Neuronal stem cell (in vitro differentiated cells): ENCODE results near the gene MGST3.
A peak's percentile ranks its signal among the peaks of the same experiment; 100 is the strongest.

Experiments
- DNase-seq: peaks from one replicate; pipeline ENCODE4 v3.0.0-alpha.2; 2013; ENCODE audit warnings: low spot score
- H2AFZ ChIP-seq: one replicate; pipeline ENCODE4 v1.6.1; 2013; ENCODE audit warnings: mild to moderate bottlenecking, low read length, inconsistent platforms
- H2AK5ac ChIP-seq: 2 replicates; pipeline ENCODE4 v1.6.1; 2013; ENCODE audit warnings: low read depth, mild to moderate bottlenecking, inconsistent platforms, low read length, moderate library complexity, mixed read lengths
- H2BK120ac ChIP-seq: 2 replicates; pipeline ENCODE4 v1.6.1; 2013; ENCODE audit warnings: low read depth, mild to moderate bottlenecking, inconsistent platforms, low read length, moderate library complexity, mixed read lengths
- H2BK12ac ChIP-seq: one replicate; pipeline ENCODE4 v1.6.1; 2013; ENCODE audit warnings: low read length, inconsistent platforms
- H2BK15ac ChIP-seq: 2 replicates; pipeline ENCODE4 v1.6.1; 2013; ENCODE audit warnings: mild to moderate bottlenecking, low read length, inconsistent platforms, mixed read lengths
- H2BK5ac ChIP-seq: one replicate; pipeline ENCODE4 v1.6.1; 2013; ENCODE audit warnings: inconsistent platforms, mild to moderate bottlenecking, low read length, moderate library complexity
- H3K14ac ChIP-seq: one replicate; pipeline ENCODE4 v1.6.1; 2013; ENCODE audit warnings: low read length, inconsistent platforms
- H3K18ac ChIP-seq: 2 replicates; pipeline ENCODE4 v1.6.1; 2013; ENCODE audit warnings: low read length, inconsistent platforms
- H3K23ac ChIP-seq: 2 replicates; pipeline ENCODE4 v1.6.1; 2013; ENCODE audit warnings: low read depth, mild to moderate bottlenecking, mixed read lengths, low read length, inconsistent platforms; ENCODE audit not compliant: poor library complexity
- H3K27ac ChIP-seq: replicated peaks from 3 replicates; pipeline ENCODE4 v1.5.1; 2013; ENCODE audit warnings: low read length, inconsistent platforms
- H3K27me3 ChIP-seq, 3 experiments: 2 replicates each; pipeline ENCODE4 v1.6.1; 2013; ENCODE audit warnings: low read length in 3 of 3, mild to moderate bottlenecking in 2 of 3, inconsistent platforms in 1 of 3, low read depth in 1 of 3, mixed read lengths in 1 of 3, moderate library complexity in 1 of 3; ENCODE audit not compliant: control insufficient read depth in 3 of 3, insufficient read depth in 3 of 3
- H3K36me3 ChIP-seq, 2 donors: replicated peaks in 1 of 2; 2 replicates each; pipeline ENCODE4 v1.6.1; 2013; ENCODE audit warnings: low read length in 2 of 2; ENCODE audit not compliant: control insufficient read depth in 2 of 2, insufficient read depth in 2 of 2
- H3K4ac ChIP-seq: 2 replicates; pipeline ENCODE4 v1.6.1; 2013; ENCODE audit warnings: inconsistent platforms, mild to moderate bottlenecking, low read length, moderate library complexity
- H3K4me1 ChIP-seq, 2 donors: 1 replicate in 1 of 2; 2 replicates in 1 of 2; pipeline ENCODE4 v1.6.1; 2013; ENCODE audit warnings: low read length in 2 of 2, low read depth in 1 of 2; ENCODE audit not compliant: control insufficient read depth in 2 of 2, insufficient read depth in 1 of 2
- H3K4me2 ChIP-seq: one replicate; pipeline ENCODE4 v1.6.1; 2013; ENCODE audit warnings: mild to moderate bottlenecking, low read length, inconsistent platforms; ENCODE audit not compliant: insufficient read depth, poor library complexity, severe bottlenecking
- H3K4me3 ChIP-seq, 2 donors: 2 replicates each; pipeline ENCODE4 v1.5.1; 2013; ENCODE audit warnings: low read length in 2 of 2, mild to moderate bottlenecking in 2 of 2, inconsistent platforms in 1 of 2, moderate library complexity in 1 of 2
- H3K79me1 ChIP-seq: one replicate; pipeline ENCODE4 v1.6.1; 2013; ENCODE audit warnings: low read depth, mild to moderate bottlenecking, inconsistent platforms, low read length, moderate library complexity
- H3K9ac ChIP-seq: one replicate; pipeline ENCODE4 v1.6.1; 2013; ENCODE audit warnings: mild to moderate bottlenecking, low read depth, low read length, inconsistent platforms; ENCODE audit not compliant: poor library complexity
- H3K9me3 ChIP-seq, 2 donors: replicated peaks in 1 of 2; 2 replicates each; pipeline versions ENCODE3 to v1.6.1; 2013; ENCODE audit warnings: low read length in 2 of 2, mild to moderate bottlenecking in 2 of 2, inconsistent platforms in 1 of 2, low read depth in 1 of 2, mixed read lengths in 1 of 2, moderate library complexity in 1 of 2; ENCODE audit not compliant: control insufficient read depth in 2 of 2, insufficient read depth in 1 of 2
- H4K8ac ChIP-seq: one replicate; pipeline ENCODE4 v1.6.1; 2013; ENCODE audit warnings: low read depth, mild to moderate bottlenecking, inconsistent platforms, low read length, moderate library complexity
- H4K91ac ChIP-seq: one replicate; pipeline ENCODE4 v1.6.1; 2013; ENCODE audit warnings: low read length, low read depth, mild to moderate bottlenecking, inconsistent platforms; ENCODE audit not compliant: poor library complexity
- WGBS, 2 donors: extraction: QIAGEN DNeasy Blood & Tissue Kit; methylation state at CpG; one replicate each; pipeline ENCODE4 v1.1.7; 2013; ENCODE audit warnings: missing lambda C conversion rate in 2 of 2, mixed read lengths in 1 of 2; ENCODE audit not compliant: insufficient read length in 2 of 2, insufficient replicate concordance in 1 of 2; ENCODE audit errors: extremely low coverage in 2 of 2; 5-methylcytosine and 5-hydroxymethylcytosine counted together

Gene MGST3

GRCh38 chr1:165592945-165593823 is 37.9 kb upstream of the MGST3 start:
- H3K27ac ChIP-seq: no peak overlapping the region
- no peak overlapping the region for H3K18ac ChIP-seq
- no peak overlapping the region for H2BK120ac ChIP-seq
- peaks cover 0 to 3% of the 10 kb centered on the region in 2 donors for H3K4me1 ChIP-seq
- H2AFZ ChIP-seq: no peak overlapping the region
- WGBS, 2 donors: no CpG with 5 or more reads among the region's 10 CpGs
- H4K8ac ChIP-seq: no peak overlapping the region
- H3K4ac ChIP-seq: no peak overlapping the region
- H3K9ac ChIP-seq: no peak overlapping the region
- H3K23ac ChIP-seq: no peak overlapping the region
- H3K14ac ChIP-seq: no peak overlapping the region
- no peaks in the 10 kb centered on the region for H3K79me1 ChIP-seq
- H2BK12ac ChIP-seq: no peak overlapping the region
- no peaks in the 10 kb centered on the region for H3K9me3 ChIP-seq
- DNase-seq: peak; percentile 82
- no peak overlapping the region for H3K4me2 ChIP-seq
- H3K36me3 ChIP-seq: no peaks in the 10 kb centered on the region
- H4K91ac ChIP-seq: no peak overlapping the region
- H2BK15ac ChIP-seq: no peak overlapping the region
- no peak overlapping the region for H3K4me3 ChIP-seq
- H2BK5ac ChIP-seq: no peak overlapping the region
- peaks cover 0 to 18% (median 0%) of the 10 kb centered on the region in 3 experiments for H3K27me3 ChIP-seq
- no peak overlapping the region for H2AK5ac ChIP-seq

GRCh38 chr1:165595246-165595938 is 35.6 kb upstream of the MGST3 start:
- Histone ChIP-seq H3K4ac (no peak overlapping the region), H3K4me3 (no peak overlapping the region), H2BK15ac (no peak overlapping the region), H3K27me3 (peaks cover 0 to 10% (median 0%) of the 10 kb centered on the region in 3 experiments), H3K36me3 (no peaks in the 10 kb centered on the region), H3K79me1 (no peaks in the 10 kb centered on the region), H3K23ac (no peak overlapping the region), H3K4me1 (peaks cover 2 to 6% of the 10 kb centered on the region in 2 donors), H4K91ac (no peak overlapping the region), H2AK5ac (no peak overlapping the region), H2AFZ (no peak overlapping the region), H3K9me3 (no peaks in the 10 kb centered on the region), H3K18ac (no peak overlapping the region), H3K27ac (no peak overlapping the region), H2BK5ac (no peak overlapping the region), H4K8ac (no peak overlapping the region), H3K14ac (no peak overlapping the region), H3K4me2 (no peak overlapping the region), H3K9ac (no peak overlapping the region), H2BK12ac (no peak overlapping the region), H2BK120ac (no peak overlapping the region)
- WGBS, 2 donors: no CpG with 5 or more reads among the region's 1 CpG
- DNase-seq: no peak

DNA sequence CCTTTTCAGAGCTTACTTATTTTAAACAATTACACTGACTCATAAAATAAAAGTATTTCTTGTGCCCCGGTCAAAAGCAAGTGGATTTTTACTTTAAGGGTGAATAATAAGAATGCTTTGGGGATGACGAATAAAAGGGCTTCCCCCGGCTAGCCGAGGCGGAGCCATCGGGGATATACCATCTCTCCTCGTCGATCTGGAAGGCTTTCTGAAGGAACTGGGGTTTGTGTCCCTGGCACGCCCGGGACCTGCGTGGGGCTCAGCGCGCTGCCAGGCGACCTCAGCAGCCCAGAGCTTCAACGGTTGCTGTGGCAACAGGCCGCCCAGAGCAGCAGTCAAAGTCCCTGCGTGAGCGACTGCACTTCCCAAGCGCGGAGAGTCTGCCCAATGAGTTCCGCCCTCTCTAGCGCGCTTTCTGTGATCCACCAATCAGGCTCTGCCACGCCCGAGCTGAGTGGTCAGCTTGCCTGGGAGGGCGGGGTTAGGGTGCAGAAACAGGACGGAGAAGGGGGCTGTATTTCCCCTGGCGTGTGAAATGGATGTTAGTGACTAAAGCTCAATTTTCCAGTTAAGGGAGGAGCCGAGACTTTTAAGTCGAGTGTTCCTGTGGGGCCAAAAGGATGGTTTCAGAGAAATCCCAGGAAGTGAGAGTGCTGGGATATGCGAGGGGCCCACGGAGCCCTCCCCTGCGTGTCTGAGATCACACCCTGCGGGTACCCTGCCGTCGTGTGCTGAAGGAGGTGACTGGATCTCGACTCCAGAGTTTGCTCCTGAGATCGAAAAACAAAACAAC is 33.0 kb upstream of the MGST3 start:
- Histone ChIP-seq H2BK12ac (no peak overlapping the region), H3K9ac (peak overlapping the region; percentile 70), H3K36me3 (no peaks in the 10 kb centered on the region), H3K9me3 (no peaks in the 10 kb centered on the region), H3K4me1 (peaks cover 2 to 6% of the 10 kb centered on the region in 2 donors), H2BK5ac (peak overlapping the region; percentile 63), H3K4ac (no peak overlapping the region), H3K23ac (peak overlapping the region; percentile 45), H3K27me3 (peaks cover 0 to 10% (median 0%) of the 10 kb centered on the region in 3 experiments), H3K18ac (peak overlapping the region; percentile 94), H2AFZ (peak overlapping the region; percentile 92), H2AK5ac (no peak overlapping the region), H4K8ac (no peak overlapping the region), H3K4me2 (peak overlapping the region; percentile 79), H3K4me3 (peak overlapping the region; percentile 60 to 81), H3K14ac (no peak overlapping the region), H3K27ac (peak overlapping the region; percentile 68), H2BK15ac (no peak overlapping the region), H4K91ac (no peak overlapping the region), H2BK120ac (no peak overlapping the region), H3K79me1 (no peaks in the 10 kb centered on the region)
- peak; percentile 91 for DNase-seq
- WGBS, 2 donors: no CpG with 5 or more reads among the region's 38 CpGs
